Activated T-cell treated with anti-CD3 and anti-CD28 coated beads, Interleukin-2, amount 50 U/mL, for 48 hours (primary cell): ENCODE measurements around the gene RORC.

Source experiments
- DNase-seq, 2 experiments: peaks; one replicate each; pipeline ENCODE4 v3.0.0-alpha.2; 2020

The RORC gene

GRCh38 chr1:151847867-151848596, 16.4 kb upstream of the RORC start:
- no peak for DNase-seq

- no peak for DNase-seq
Observed at GRCh38 chr1:151846686-151847237, 15.2 kb upstream of the RORC start.

GRCh38 chr1:151846062-151846568, 14.5 kb upstream of the RORC start:
- no peak for DNase-seq

- DNase-seq, result no peak
Observed at GRCh38 chr1:151843398-151843797, 11.8 kb upstream of the RORC start.

GRCh38 chr1:151841141-151841540, 9.5 kb upstream of the RORC start:
- DNase-seq, result no peak

GRCh38 chr1:151840421-151840820, 8.8 kb upstream of the RORC start:
- DNase-seq, result no peak

GRCh38 chr1:151839457-151840403, 8.1 kb upstream of the RORC start, which contains the start of gene C2CD4D:
Gene C2CD4D, minus strand, starts transcription at chr1:151839820. Its CDS starts 831 bp downstream, at chr1:151838989.
- DNase-seq, result peak; percentile 82 to 86

GRCh38 chr1:151839082-151839412, 7.4 kb upstream of the RORC start:
- DNase-seq, result no peak

GRCh38 chr1:151838222-151839081, 6.8 kb upstream of the RORC start:
- DNase-seq, result peak in 1 of 2 experiments; percentile 70

GRCh38 chr1:151837884-151838221, 6.3 kb upstream of the RORC start:
- DNase-seq, result peak in 1 of 2 experiments; percentile 52

- peak in 1 of 2 experiments; percentile 61 for DNase-seq
Observed at GRCh38 chr1:151837197-151837596, 5.6 kb upstream of the RORC start.

GRCh38 chr1:151835596-151835995, 4.0 kb upstream of the RORC start:
- no peak for DNase-seq

GRCh38 chr1:151834239-151834638, 2.6 kb upstream of the RORC start:
- DNase-seq, result no peak

- DNase-seq, result no peak
Observed at GRCh38 chr1:151833172-151833900, 1.7 kb upstream of the RORC start.

GRCh38 chr1:151832318-151832980, 847 bp upstream of the RORC start:
- no peak for DNase-seq

- DNase-seq, result no peak
Observed at GRCh38 chr1:151831256-151831591, 378 bp downstream of the RORC start.

- no peak for DNase-seq
Observed at GRCh38 chr1:151830055-151830454, 1.5 kb downstream of the RORC start.

- DNase-seq, result no peak
Observed at GRCh38 chr1:151829352-151830046, 2.1 kb downstream of the RORC start.

- DNase-seq, result no peak
Observed at GRCh38 chr1:151828921-151829320, 2.7 kb downstream of the RORC start.

- DNase-seq, result no peak
Observed at GRCh38 chr1:151827853-151828252, 3.7 kb downstream of the RORC start.
